ENCODE results near the gene SYP. TPM values are rescaled to one million over a fixed set of nuclear protein-coding genes. Genes with fewer than 3 reads are reported as not detected.

Gene SYP
- total and polyA plus RNA-seq, 9 of the 15 experiments (the other 6 are each of a cell fraction or from before 2014, with no cell fraction given) = 0.48 to 5.1 (median 2.6) TPM

GRCh38 chrX:49160908-49161307 lies 39.1 kb downstream of the SYP start:
- ChIA-PET CTCF (ENCODE audit: low intra/inter-chr PET ratio) (no interaction called here), POLR2A (interaction anchor here (1.1 kb wide), 1 partner anchor 41 kb away, joined by 3 read pairs; no protein-coding TSS in a partner anchor)
- no peak for ATAC-seq
- H3K4me2 ChIP-seq (ENCODE audit: insufficient read depth, low read length) = no peak overlapping the region
- no TSS peak for BruUV-seq (replicated peaks)
- no peak overlapping the region for H3K4me3 ChIP-seq
- H3K27ac ChIP-seq (ENCODE audit: extremely low read depth, low read depth, low read length) = no peak overlapping the region
- H3K36me3 ChIP-seq (ENCODE audit: control insufficient read depth, insufficient read depth, low read length) = no peaks in the 10 kb centered on the region
- no peaks in the 10 kb centered on the region for H4K20me1 ChIP-seq (replicated peaks; ENCODE audit: control insufficient read depth, insufficient read depth, low read length)
- no peaks in the 10 kb centered on the region for H3K9me3 ChIP-seq (replicated peaks; ENCODE audit: control insufficient read depth, insufficient read depth, low read depth, low read length)
- TF ChIP-seq RBM25 (IDR thresholded peaks at IDR 0.05; ENCODE audit: low read depth, low read length, severe bottlenecking) = peak; percentile 68
- no peak for TF ChIP-seq SAFB (IDR thresholded peaks at IDR 0.05; ENCODE audit: borderline replicate concordance, low read depth, low read length)
- TF ChIP-seq GTF2F1 (IDR thresholded peaks at IDR 0.05; ENCODE audit: low read depth, low read length) = no peak
- TF ChIP-seq CBX3 (IDR thresholded peaks at IDR 0.05; ENCODE audit: borderline replicate concordance in 1 of 2, low read length in 2 of 2) = no peak
- TF ChIP-seq ZNF318 (IDR thresholded peaks at IDR 0.05; ENCODE audit: borderline replicate concordance in 1 of 2, low read depth in 1 of 2) = no peak
- TF ChIP-seq ZBTB43 (CRISPR knock-in tag; IDR thresholded peaks at IDR 0.05) = no peak
- no peak for TF ChIP-seq TCF7L2 (IDR thresholded peaks at IDR 0.05; ENCODE audit: low read depth, low read length)
- no peak for TF ChIP-seq TEAD4 (IDR thresholded peaks at IDR 0.05; ENCODE audit: low read length)
- TF ChIP-seq TEAD4 (CRISPR knock-in tag; IDR thresholded peaks at IDR 0.05; ENCODE audit: borderline replicate concordance) = no peak
- TF ChIP-seq ZNF121 (CRISPR knock-in tag; conservative IDR thresholded peaks at IDR 0.05) = peak; percentile 85
- TF ChIP-seq ZNF146 (CRISPR knock-in tag; IDR thresholded peaks at IDR 0.05; ENCODE audit: unreplicated experiment) = no peak
- no peak for TF ChIP-seq DIDO1 (tag; IDR thresholded peaks at IDR 0.05; ENCODE audit: low read depth)
- no peak for TF ChIP-seq HNRNPK (IDR thresholded peaks at IDR 0.05; ENCODE audit: low read depth, low read length, poor library complexity, severe bottlenecking)
- no peaks in the 10 kb centered on the region for H3K27me3 ChIP-seq (ENCODE audit: control insufficient read depth in 2 of 2, insufficient read depth in 2 of 2, low read length in 2 of 2)
- intact Hi-C loops (cut with micrococcal nuclease) (no loop called here), in situ Hi-C loops (cut with MboI) (no loop called here)
- no peak overlapping the region for H3K9ac ChIP-seq (ENCODE audit: insufficient read depth in 1 of 2, low read depth in 2 of 2, low read length in 2 of 2)
- no peaks in the 10 kb centered on the region for H3K9me1 ChIP-seq (ENCODE audit: control insufficient read depth, insufficient read depth, low read length)
- peaks cover 17 to 54% of the 10 kb centered on the region in 2 experiments; a peak in 4 of 5 replicates for H3K4me1 ChIP-seq (replicated peaks in 1 of 2; ENCODE audit: control insufficient read depth in 2 of 2, insufficient read depth in 2 of 2, low read length in 2 of 2)
- H3K79me2 ChIP-seq (ENCODE audit: control insufficient read depth, insufficient read depth, low read length) = peaks cover 8% of the 10 kb centered on the region; the same call in 1 of the 3 replicates
- DNase-seq (ENCODE audit: extremely low read depth in 1 of 4, low spot score in 3 of 4) = no peak
- 94% methylated on average over 2 of the region's 2 CpGs for WGBS (ENCODE audit: insufficient coverage, low coverage, missing lambda C conversion rate)
- no peak overlapping the region for H2AFZ ChIP-seq (ENCODE audit: low read depth, low read length)
- no peak for FAIRE-seq
